GM21447 (cell line): ENCODE data around the gene CLPTM1L.
"Not testable (repeated sequence)": the region's sequence is repeated elsewhere in the genome, so short reads cannot be mapped to it uniquely, and the experiment has no call there.

Experiments
- ATAC-seq: cut with Tn5 transposase; IDR thresholded peaks from one replicate; pipeline ENCODE4 v1.9.1; 2021; ENCODE audit not compliant: unreplicated experiment

Gene CLPTM1L

DNA sequence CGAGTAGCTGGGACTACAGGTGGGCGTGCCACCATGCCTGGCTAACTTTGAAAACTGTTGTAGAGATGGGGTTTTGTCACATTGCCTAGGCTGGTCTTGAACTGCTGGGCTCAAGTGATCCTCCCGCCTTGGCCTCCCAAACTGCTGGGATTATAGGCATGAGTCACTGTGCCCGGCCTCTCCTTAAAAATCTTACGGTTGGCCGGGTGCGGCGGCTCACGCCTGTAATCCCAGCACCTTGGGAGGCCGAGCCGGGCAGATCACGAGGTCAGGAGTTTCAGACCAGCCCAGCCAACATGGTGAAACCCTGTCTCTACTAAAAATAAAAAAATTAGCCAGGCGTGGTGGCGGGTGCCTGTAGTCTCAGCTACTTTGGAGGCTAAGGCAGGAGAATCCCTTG is 2.2 kb downstream of the CLPTM1L start:
- ATAC-seq = not testable (repeated sequence)

- no peak for ATAC-seq
These were observed 2.6 kb downstream of the CLPTM1L start for GRCh38 chr5:1342268-1342667.

GRCh38 chr5:1341863-1342262 is 3.0 kb downstream of the CLPTM1L start:
- peak; percentile 31 for ATAC-seq

DNA sequence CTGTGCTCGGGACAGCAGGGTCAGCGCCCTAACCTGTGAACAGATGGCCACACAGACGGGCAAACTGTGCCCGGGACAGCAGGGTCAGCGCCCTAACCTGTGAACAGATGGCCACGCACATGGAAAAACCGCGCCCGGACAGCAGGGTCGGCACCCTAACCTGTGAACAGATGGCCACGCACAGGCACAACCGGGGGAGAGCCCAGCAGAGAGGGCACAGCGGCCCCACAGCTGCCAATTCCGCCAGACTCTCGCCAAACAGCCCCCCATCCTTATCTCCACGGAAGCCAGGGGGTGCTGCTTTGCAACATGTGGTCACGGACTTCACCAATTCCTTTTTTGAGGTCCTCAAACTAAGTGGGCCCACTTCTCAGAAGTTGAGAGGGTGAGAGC is 5.1 kb downstream of the CLPTM1L start:
- not testable (repeated sequence) for ATAC-seq

DNA sequence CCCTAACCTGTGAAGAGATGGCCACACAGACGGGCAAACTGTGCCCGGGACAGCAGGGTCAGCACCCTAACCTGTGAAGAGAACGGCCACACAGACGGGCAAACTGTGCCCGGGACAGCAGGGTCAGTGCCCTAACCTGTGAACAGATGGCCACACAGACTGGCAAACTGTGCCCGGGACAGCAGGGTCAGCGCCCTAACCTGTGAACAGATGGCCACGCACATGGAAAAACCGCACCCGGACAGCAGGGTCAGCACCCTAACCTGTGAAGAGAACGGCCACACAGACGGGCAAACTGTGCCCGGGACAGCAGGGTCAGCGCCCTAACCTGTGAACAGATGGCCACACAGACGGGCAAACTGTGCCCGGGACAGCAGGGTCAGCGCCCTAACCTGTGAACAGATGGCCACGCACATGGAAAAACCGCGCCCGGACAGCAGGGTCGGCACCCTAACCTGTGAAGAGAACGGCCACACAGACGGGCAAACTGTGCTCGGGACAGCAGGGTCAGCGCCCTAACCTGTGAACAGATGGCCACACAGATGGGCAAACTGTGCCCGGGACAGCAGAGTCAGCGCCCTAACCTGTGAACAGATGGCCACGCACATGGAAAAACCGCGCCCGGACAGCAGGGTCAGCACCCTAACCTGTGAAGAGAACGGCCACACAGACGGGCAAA is 5.6 kb downstream of the CLPTM1L start:
- not testable (repeated sequence) for ATAC-seq

- ATAC-seq = no peak
These were observed 6.3 kb downstream of the CLPTM1L start for GRCh38 chr5:1338506-1339070.

- ATAC-seq = no peak
These were observed 6.8 kb downstream of the CLPTM1L start for GRCh38 chr5:1338196-1338490.

DNA sequence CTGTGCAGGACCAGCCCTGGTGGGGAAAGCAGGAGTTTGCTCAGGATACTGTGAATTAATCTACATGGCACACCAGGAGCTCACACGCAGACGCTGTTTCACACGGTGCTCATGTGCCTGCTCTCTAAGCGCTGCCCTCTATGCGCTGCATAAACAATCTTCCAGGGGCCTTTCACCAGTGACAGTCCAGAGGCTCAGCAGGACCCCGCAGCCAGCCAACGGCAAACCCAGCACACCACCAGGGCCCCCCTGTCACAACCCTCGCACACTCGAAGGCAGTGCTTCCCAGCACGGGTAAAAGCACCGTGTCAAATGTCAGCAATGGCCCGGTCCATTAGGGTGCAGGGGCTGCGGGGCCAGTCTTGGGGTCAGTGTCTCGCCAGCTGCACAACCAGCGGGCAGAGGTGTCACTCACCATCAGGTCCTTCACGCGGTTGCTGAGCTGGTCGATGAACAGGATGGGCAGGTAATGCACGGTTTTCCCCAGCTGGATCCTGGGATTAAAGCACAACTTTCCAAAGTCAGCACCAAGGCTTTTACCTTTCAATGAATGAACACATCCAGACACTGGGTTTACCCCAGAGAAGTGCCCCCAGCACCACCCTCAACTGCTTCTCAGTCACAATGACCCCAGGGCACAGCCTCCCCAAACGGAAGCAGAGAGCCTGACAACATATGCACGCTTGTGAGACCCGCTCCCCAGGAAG is 7.3 kb downstream of the CLPTM1L start:
- no peak for ATAC-seq

GRCh38 chr5:1336749-1337488 is 8.0 kb downstream of the CLPTM1L start:
- no peak for ATAC-seq

DNA sequence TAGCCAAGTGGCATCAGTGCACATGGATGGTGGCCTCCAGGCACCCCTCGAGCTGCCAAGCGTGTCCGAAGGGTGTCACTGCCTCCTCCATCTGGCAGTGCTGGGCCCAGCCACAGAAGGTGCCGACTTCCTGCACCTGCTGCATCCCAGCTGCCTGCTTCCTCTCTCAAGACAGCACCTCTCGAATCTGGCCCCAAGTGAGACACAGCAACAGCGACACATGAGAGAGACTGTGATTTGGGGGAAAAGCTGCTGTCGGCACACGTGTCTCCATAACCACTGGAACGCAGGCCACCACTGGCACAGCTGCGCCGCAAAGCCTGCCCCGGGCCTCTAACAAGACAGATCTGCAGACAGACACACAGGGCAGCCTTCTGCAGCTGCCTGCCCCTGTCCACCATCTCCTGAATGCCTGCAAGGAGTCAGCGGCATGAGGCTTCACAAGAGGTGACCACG is 8.8 kb downstream of the CLPTM1L start:
- no peak for ATAC-seq

- ATAC-seq = no peak
These were observed 9.3 kb downstream of the CLPTM1L start for GRCh38 chr5:1335540-1336095.

GRCh38 chr5:1334831-1335539 is 9.9 kb downstream of the CLPTM1L start:
- no peak for ATAC-seq

- ATAC-seq = no peak
These were observed 10.9 kb downstream of the CLPTM1L start for GRCh38 chr5:1333986-1334385.

- ATAC-seq = not testable (repeated sequence)
These were observed 11.6 kb downstream of the CLPTM1L start for GRCh38 chr5:1333286-1333685.

DNA sequence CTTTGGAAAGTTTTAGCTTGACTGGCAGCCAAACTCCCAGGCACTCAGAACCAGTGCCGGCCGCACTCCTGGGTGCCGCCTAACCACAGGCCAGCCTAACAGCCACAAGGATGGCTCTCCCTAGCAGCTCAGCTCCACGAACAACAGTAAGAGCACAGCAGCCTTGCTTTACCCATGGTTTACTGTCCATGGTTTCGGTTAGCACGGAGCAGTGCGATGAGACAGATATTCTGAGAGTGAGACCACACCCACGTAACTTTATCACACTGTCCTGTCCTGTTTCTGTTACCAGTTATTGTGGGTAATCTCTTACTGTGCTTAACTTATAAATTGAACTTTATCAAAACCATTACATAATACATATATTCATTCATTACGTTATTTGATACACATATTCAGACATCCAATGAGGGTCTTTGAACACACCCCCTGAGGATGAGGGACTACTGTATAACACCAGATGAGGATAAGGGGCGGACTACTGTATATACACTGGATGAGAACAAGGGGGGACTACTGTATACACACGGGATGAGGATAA is 12.4 kb downstream of the CLPTM1L start:
- no peak for ATAC-seq

DNA sequence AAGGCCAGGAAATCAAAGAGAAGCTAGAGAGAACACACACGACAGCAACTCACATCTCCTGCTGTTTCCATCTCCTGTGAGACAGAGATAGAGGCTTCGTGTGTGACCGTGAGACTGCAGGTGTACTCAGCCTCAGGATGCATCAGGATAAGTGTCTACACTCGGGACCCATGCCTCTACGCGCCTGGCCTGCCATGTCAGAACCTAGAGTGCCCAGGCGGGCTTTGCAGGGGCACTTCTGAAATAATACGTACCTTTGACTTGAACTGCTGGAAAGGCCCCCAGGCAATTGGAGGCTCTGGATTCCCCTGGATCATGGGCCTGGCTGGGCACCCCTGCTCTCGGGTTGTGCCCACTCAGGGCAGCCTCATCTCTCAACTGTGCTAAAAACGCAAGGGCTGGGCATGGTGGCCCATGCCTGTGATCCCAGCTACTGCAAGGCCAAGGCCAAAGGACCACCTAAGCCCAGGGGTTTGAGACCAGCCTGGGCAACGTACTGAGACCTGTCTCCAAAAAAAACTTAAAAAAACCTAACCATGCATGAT is 13.0 kb downstream of the CLPTM1L start:
- ATAC-seq = no peak

- ATAC-seq = no peak
These were observed 13.8 kb downstream of the CLPTM1L start for GRCh38 chr5:1330847-1331831.

- no peak for ATAC-seq
These were observed 14.6 kb downstream of the CLPTM1L start for GRCh38 chr5:1330146-1330846.
